Right lobe of liver (tissue), 4 donors: ENCODE measurements around the gene DMRTC2.

Experiments used
- CTCF ChIP-seq, 4 donors: fragments of 200-600 bp in 3 of 4; fragments of 450-650 bp in 1 of 4; IDR thresholded peaks; one replicate each; pipeline versions ENCODE4 v1.5.1 to v1.8.0; 2016 to 2022; ENCODE audit warnings: antibody characterized with exemption in 4 of 4, mild to moderate bottlenecking in 2 of 4
- POLR2A ChIP-seq: fragments of 450-650 bp; IDR thresholded peaks from one replicate; pipeline ENCODE4 v1.6.1; 2017; ENCODE audit warnings: antibody characterized with exemption, mild to moderate bottlenecking
- donor health status: DM: no; HTN: no; CAD: no.
- donor health status: DM: no; HTN: no; CAD: no.
- donor health status: DM: no; HTN: yes; CAD: no.

- TF ChIP-seq CTCF (IDR thresholded peaks at IDR 0.05): no peak
- TF ChIP-seq POLR2A: no peak
Measured at GRCh38 chr19:41879080-41879479, 34.2 kb downstream of the DMRTC2 start.
